Activated CD8-positive, alpha-beta memory T cell treated with anti-CD3 and anti-CD28 coated beads, Interleukin-2, amount 50 U/mL, for 24 hours (primary cell): ENCODE results near the gene SCN3B.

Experiments
- DNase-seq: peaks from one replicate; pipeline ENCODE4 v3.0.0-alpha.2; 2020; ENCODE audit errors: extremely low read depth

SCN3B gene

DNA sequence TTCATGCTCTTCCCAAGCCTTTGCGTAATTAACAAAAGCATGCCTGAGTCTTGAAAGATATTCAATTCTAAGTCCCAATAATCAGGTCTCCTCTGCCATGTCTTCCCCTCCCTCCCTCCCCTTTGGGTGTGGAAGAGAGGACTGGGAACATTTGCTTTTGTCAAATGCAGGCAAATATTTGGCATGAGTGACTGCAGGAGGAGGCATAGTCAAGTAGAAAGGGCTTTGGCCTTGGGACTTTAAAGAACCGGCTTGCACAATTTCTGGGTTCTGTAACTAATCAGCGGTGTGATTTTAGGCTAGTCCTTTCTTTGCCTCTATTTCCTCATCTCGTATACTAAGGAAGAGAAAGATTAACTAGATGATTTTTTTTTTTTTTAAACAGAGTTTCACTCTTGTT, 59.5 kb downstream of the SCN3B start:
- DNase-seq, result no peak

- no peak for DNase-seq
Measured at GRCh38 chr11:123594188-123594901, 60.1 kb downstream of the SCN3B start.

DNA sequence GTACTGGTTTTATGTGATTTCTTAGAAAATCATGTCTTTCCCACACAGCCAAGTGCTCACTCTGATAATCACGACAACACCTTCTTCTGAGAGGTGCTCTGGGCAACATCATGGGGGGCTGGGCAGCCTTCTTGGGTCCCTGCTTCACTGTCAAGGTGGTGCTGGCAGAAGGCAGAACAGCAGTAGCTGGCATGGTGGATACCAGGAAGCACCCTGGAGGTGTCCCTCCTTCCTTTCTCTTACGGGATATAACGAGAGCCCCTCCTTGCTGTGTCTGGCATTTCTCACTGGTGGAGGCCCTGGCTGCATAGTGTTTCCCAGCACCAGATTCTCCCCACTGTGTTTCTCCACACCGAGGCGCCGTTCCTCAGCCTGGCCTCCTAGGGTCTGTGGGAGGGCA, 60.9 kb downstream of the SCN3B start:
- no peak for DNase-seq

DNA sequence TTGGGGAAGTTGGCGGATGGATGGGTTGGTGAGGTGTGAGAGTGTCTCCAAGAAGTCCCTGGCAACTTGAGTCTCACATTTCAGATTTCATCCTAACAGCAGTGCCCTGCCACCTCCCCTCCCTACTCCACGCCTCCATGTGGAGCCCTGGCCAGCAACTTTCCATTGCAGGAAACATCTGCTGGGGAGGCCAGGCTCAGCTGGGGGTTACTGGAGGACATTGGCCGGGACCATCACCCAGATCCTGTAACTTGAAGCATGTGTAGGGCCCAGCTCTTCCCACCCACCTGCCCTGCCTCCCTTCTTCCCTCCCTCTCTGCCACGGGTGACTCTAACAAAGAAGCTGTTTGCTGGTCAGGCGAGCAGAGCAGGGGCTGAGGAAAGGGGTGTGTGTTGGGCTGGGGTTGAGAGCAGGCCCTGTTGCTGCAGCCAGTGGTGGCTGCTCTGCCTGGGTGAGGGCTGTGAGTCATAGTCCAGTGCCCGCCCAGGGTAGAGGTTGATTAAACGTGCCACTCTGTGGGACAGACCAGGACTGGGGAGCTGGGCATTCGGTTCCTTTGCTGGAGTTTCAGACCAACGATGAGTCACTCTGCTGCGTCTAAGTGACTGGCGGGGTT, 64.0 kb downstream of the SCN3B start:
- no peak for DNase-seq

DNA sequence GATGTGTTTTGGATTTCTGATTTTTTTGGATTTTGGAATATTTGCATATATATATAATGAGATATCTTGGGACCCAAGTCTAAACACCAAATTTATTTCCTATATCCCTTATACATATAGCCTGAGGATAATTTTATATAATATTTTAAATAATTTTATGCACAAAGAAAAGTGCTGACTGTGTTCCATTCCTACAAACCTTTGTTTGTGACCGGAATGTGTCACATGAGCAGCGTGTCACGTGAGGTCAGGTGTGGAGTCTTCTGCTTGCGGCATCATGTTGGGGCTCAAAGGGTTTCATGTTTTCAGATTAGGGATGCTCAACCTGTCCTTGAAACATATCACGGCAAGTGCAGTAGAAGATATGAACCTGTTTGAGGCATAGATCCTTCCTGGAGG, 65.6 kb downstream of the SCN3B start:
- DNase-seq, result no peak

DNA sequence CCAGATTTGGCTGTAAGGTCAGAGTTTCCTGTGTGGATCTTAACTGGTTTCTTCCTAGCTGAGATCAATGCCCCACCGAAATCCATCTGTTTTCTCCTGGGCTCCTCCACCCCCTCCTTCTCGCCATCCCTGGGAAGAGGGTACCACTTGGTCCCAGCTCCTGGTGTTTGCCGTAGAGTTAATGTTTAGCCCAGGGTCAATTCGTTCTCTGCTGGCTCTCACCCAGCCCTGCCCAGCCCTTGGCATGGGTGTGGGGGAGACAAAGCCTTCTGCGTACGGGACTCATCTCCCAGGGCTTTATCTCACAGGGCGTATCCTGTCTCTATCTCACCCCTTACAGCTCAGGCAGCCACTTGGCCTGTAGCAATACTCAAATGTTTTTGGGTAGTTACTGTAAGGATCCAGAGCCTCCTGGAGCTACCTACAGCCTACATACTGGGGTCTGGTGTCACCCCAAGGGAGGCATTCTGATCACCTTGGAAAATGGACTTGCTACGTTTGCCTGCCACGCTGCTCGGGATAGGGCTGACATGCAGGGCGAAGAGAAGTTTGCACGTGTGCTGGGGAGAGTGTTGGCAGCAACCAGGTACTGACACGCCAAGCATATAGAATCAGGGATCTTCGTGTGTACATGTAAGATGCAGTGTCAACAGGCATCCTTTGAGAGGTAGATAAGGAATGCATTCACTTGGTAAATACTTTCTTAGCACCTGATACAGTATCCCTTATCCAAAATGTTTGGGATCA, 66.1 kb downstream of the SCN3B start:
- DNase-seq, result no peak

DNA sequence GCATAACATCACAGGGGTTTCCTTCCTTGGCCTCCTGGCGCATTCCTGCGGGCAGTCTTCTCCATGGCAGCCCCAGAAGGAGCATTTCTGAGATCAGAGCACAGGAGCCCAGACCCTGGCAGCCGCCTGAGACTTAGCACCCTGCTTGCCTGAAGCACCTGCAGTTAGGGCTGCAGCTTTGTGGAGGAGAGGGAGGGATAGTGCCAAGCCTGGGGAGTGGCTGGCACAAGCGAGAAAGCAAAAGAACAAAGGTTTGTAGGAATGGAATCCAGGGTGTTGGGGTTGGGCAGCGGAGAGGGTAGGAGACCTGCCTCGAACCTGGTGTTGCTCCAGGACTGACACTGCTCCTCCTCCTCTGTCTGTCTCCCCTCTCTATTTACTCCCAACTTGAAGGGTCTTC, 66.9 kb downstream of the SCN3B start:
- DNase-seq, result no peak

GRCh38 chr11:123587044-123587443, 67.4 kb downstream of the SCN3B start:
- DNase-seq, result no peak

DNA sequence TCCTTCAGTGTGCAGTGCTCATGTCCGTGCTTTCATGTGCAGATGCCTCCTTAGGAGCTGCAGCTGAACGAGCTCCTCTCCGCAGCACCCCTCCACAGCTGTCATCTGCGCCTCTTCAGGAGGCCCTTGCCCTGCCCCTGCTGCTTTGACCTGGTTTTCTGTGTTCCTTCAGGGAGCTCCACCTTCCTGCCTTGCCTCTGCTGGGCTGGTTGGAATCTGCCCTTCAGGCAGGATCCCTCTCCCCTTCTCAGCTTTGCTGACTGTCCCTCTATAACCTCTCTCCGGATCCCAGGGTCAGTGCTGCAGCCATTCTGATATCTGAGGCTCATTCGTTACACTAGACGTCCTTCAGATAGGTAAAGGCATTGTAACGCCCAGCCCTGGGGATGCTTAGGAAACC, 67.9 kb downstream of the SCN3B start:
- no peak for DNase-seq

DNA sequence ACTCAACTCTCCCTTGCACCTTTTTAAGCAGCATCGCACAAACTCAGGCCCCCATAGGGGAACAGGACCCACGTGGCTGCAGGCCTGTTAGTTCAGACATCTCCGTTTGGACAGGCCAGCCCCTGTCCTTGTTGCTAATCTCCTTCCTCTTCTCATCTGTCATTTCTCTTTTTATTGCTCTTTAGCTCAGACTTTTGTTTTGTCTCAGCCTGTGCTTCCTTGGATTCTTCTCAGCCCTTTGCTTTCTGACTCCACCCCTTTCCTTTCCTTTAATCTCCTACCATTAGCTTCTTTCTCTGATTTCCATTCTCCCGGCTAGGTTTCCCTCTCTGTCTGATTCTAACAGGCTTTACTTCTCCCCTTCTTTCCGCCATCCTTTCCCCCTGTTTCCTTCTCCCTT, 68.7 kb downstream of the SCN3B start:
- no peak for DNase-seq

DNA sequence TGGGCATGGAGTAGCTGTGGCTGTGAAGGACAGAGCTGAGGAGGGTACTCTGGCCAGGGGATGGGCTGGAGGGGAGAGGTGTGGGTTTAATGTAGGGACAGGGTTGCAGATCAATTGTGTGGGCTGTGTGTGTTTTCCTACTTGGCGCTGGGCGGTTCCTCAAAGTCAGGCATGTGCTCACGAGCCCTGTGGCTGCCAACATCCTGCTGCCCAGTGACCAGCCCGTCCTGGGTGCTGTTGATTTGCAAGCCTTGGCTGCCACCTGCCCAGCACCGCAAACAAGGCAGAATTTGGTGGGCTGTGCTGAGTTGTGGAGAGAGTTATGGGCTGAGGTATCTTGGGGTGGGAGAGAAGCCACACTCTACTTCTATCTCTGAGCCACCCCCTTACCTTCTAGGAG, 69.2 kb downstream of the SCN3B start:
- no peak for DNase-seq

DNA sequence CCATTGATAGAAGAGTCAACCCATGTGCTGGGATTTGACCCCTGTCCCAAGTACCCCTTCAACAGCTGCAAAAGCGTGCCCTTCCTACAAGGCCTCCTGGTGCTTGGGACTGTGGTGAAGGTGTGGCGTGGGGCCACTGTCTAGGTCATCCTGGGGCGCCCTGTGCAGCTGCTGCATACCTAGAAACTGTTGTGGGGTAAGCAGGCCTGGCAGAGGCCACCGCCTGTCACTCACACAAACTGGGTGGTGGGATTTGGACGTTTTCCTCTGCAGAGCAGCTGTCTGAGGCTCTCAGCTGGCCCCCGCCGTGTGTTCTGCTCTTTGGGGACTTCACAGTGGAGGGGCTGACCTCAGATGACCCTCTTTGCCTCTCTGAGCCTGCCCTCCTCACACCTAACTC, 69.7 kb downstream of the SCN3B start:
- DNase-seq, result no peak

DNA sequence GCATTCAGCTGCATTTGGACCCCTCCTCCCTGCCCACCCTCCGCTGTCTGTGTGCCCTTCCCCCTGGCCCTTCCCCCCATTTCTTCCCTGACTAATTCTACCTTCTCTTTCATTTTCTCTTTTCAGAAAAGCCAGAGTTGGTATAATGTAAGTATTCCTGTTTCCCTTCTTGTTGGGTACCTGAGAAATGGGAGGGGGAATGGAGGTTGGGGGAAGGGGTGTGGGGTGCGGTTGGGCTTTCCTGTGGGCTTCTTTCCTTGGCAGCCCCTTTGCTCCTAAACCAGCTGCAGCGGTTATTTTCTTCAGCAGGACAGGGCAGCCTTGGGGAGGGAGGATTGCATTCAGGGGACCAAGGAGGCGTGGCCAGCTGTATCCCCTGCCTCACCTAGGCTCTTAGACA, 70.2 kb downstream of the SCN3B start:
- DNase-seq, result no peak

DNA sequence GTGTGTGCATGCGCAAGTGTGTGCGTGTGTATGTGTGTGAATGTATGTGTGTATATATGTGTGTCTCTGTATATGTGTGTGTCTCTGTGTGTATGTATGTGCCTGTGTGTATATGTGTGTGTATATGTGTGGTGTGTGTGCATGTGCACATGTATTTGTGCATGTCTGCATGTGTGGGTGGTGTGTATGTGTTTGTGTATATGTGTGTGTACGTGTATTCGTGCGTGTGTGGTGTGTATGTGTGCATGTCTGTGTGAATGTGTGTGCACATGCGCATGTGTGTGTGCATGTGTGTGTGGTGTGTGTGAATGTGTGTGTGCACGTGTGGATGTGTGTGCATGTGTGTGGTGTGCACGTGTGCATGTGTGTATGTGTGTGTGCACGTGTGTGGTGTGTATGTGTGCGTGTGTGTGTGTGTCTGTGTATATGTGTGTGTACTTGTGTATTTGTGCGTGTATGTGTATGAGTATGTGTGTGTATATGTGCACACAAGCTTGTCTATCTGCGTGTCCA, 71.4 kb downstream of the SCN3B start:
- DNase-seq, result no peak

DNA sequence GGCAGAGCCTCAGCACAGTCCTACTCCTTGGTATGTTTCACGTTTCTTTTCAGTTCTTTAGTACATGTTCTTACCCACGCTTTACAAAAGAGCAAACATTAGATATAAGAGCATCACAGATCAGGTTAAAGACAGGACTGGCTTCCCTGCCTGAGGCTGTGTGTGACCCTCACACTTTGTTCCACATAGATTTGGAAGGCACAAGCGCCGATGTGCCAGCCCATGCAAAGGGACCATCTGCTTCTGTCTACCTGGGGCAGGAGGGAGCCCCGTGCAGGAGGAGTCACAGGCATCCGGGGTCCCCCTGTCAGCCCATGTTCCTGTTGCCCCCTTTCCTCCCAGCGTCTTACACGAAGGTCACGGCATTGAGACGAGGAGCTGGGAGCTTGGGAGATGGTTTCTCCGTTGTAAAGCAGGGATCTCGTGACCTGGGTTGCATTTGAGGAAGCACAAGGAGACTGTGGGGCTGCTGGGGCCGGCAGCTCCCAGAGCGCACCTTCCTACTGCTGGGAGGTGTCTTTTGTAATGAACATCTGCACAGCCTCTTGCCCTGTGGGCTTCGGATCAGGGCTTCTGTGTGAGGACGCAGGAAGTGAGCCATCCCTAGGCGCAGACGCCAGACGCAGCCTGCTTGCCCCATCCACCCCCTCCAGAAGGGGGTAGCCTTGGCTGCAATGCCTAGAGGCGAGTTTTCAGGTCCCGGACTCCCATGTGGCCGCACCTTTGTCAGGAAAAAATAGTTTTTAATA, 72.6 kb downstream of the SCN3B start:
- no peak for DNase-seq

DNA sequence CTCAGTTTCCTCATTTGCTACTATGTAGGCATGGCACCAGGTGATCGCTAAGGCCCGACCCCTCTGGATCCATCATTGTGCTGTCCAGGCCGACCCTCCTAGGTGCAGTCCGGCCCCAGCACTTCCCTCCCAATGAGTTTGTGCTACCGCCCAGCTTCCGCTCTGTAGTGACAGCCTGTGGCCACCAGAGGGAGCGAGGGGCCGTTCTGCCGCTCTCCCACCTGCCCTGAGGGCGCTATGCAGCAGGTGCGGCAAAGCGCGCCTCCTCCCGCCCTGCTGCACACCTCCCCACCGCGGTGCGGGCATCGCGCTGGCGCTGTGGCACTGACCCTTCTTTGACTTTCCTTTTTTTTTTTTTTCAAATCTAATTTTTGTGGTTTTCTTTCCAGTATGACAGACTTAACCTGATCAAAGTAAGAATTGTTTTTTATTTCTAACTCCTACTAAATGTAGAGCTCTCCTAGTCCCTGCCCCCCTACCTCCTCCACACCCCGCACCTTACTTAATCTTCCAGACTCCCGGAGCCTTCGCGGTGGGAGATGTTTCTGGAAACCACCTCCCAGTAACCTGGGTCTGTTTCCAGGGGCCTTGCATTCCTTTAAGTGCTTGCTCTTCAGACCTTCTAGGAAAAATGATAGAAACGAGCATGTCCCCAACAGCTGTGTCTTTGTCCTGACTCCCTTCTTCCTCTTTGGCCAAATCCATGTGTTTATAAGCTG, 73.7 kb downstream of the SCN3B start:
- peak; percentile 19 for DNase-seq

GRCh38 chr11:123580137-123580536, 74.3 kb downstream of the SCN3B start:
- DNase-seq, result no peak

DNA sequence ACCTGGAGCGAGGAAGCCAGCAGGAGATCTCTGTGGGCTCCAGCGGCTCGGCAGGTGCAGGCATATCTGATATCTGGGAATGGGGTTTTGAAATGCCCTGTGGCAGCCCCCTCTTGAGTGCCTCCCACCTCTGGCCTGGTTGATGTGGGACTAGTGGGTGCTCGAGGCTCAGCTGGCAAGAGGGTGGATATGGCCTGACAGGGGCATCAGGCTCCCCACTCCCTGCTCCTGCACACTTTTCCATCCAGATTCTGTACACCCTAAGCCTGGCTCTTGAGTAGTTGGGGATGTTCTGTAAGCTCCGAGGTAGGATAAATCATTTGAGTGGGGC, 75.0 kb downstream of the SCN3B start:
- no peak for DNase-seq
